Stimulated activated CD4-positive, alpha-beta T cell treated with anti-CD3 and anti-CD28 coated beads, Interleukin-4, amount 100 ng/mL, for 1 hour (primary cell): ENCODE results near the gene ECM1.
A peak's percentile ranks its signal among the peaks of the same experiment; 100 is the strongest.

Experiments used
- DNase-seq: peaks from one replicate; pipeline ENCODE4 v3.0.0-alpha.2; 2020

ECM1 gene

GRCh38 chr1:150513351-150513791 is 5.5 kb downstream of the ECM1 start:
- no peak for DNase-seq

DNA sequence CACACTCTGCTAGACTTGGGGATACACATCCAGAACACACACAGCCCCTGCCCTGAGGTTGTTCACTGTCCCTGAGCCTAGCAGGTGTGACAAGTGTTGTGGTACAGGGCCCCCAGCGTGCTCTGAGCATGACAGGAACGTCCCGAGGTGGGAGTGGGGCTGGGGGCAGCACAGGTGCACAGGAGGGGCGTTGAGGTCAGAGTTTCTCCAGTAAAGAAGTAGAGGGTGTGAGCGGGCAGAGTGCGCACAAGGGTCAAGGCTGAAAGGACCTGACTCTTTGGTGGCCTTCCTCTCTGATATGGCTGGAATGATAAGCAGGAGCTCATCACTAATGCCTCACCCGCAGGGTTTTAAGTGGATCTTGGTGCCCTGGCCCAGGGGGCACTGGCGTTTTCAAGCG is 6.4 kb downstream of the ECM1 start:
- no peak for DNase-seq

DNA sequence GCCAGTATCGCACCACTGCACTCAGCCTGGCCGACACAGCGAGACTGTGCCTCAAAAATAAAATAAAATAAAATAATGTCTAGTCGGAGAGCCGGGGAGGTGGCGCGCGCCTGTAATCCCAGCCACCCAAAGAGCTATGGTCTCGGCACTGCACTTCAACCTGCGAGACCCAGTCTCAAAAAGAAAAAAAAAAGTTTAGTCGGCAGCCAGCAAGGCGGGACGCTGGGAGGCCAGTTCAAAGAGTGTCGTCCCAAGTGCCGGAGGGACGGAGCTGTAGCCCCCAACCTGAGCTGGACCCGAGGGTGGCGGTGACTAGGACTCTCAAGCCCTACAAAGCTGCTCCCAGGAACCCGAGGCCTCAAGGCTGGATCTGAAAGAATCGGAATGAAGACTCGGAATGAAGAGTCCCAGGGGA is 7.0 kb downstream of the ECM1 start:
- DNase-seq: no peak

GRCh38 chr1:150515328-150516049 is 7.6 kb downstream of the ECM1 start, which contains the start of gene FALEC:
Gene FALEC (plus strand): TSS chr1:150515752.
- peak; percentile 91 for DNase-seq

DNA sequence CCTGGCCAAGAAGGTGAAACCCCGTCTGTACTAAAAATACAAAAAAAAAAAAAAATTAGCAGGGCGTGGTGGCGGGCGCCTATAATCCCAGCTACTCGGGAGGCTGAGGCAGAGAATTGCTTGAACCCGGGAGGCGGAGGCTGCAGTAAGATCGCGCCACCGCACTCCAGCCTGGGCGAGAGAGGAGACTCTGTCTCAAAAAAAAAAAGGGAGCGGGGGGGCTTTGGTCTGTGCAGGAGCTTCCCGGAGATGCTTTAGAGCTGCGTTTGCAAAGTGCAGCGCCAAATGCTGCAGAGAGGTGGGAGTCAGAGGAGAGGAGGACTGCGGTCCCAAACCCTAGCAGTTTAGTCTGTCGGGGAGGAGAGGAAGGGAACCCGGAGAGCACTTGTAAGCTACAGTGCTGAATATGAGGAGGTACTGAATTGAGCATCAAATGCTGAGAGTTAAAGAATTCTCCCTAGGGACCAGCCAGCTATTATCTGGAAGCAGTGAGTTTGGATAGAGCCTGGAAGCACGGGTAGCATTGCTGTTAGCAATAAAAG is 8.2 kb downstream of the ECM1 start:
- DNase-seq: no peak

DNA sequence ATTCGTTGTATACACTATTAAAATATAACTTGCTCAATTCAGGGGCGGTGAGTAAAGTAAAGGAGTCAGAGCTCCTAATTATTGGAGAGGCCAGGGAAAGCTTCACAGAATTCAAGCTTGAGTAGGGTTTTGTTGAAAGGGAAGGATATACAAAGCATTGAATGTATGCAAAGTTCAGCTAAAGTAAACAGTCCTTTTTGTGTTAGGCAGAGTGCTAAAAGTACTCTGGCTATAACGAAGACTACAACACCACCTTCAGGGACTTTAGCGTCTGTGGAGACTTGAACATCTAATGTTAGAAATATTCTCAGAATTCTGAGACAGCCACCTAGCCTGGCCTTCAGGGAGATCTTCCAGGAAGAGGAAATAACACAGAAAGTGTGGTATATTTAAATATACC is 8.7 kb downstream of the ECM1 start:
- no peak for DNase-seq

GRCh38 chr1:150521196-150521968 is 13.5 kb downstream of the ECM1 start:
- DNase-seq: no peak

- no peak for DNase-seq
Observed at GRCh38 chr1:150525348-150525747, 17.4 kb downstream of the ECM1 start.

GRCh38 chr1:150528196-150528595 is 20.3 kb downstream of the ECM1 start:
- DNase-seq: no peak

GRCh38 chr1:150529017-150529416 is 21.1 kb downstream of the ECM1 start:
- DNase-seq: no peak

DNA sequence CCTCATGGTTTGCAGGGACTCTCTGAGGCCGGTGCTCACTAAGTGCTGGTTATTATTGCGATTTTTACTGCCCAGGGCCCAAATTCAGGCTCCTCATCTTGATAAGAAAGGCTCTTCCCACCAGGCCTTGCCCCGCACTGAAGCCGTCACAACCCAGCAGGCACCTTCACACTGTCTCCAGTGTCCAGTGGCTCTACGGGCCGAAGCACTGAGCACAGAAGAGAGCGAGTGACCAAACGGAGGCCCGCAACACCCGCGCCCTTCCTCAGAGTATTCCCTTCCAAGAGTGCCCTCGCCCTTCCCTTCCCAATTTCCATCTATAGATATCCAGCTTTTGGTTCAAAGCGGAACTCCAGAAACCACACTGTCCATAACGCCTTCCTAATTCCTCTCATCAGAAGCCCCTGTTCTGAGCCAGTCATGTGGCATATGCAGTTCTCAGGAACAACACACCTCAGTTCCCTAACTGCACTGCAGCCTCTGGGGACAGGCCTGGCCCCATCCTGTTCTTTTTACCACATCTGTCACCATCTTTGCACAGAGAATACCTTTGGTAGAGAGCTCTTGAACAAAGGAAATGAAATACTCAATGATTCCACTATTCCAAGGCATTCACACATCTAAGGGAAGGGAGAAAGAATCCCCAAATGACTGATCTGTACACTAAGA is 22.7 kb downstream of the ECM1 start:
- DNase-seq: no peak

- DNase-seq: no peak
Observed at GRCh38 chr1:150532860-150533259, 25.0 kb downstream of the ECM1 start.

- DNase-seq: no peak
Observed at GRCh38 chr1:150534002-150534401, 26.1 kb downstream of the ECM1 start.

GRCh38 chr1:150535511-150536287 is 27.8 kb downstream of the ECM1 start:
- DNase-seq: no peak

- DNase-seq: no peak
Observed at GRCh38 chr1:150536836-150537731, 29.2 kb downstream of the ECM1 start.

DNA sequence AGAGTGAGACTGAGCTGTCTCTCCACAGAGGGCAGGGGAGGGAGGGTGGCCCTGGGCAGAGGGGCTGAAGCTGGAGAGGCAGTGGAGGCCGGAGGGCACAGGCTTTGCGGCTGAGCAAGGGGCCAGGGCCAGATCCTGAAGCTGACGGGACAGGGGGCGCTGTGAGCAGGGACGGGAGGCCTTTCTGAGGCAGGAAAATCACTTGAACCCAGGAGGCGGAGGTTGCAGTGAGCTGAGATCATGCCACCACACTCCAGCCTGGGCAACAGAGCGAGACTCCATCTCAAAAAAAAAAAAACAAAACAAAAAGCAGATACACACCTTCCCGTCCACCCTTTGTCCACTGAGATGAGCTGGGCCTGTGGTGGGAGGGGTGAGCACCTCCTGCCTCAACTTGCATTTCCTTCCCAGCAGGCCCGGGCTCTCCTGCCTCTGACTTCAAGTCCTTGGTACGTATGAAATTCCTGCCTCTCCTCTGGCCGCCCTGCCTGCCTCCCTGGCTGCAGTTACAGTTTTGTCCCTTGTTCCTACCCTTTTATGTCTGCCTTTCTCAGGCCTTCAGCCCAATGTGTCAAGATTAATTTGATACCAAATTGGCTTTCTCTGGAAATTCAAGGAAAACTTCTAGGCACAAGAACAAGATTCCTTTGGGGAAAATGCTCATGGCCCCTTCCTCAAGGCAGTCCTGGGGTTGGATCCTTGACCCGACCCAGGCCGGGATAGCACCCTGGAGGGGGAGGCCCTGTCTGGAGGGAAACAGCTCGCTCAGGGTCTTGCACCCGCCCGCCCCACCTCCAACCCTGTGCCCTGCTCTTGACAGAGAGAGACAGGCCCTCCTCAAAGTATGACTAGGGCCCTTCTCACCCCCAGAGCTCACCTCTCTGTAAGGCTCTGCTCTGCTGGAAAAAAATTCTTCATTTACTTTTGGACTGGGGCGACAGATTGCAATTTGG is 30.1 kb downstream of the ECM1 start:
- no peak for DNase-seq

- DNase-seq: no peak
Observed at GRCh38 chr1:150543500-150544143, 35.7 kb downstream of the ECM1 start.

DNA sequence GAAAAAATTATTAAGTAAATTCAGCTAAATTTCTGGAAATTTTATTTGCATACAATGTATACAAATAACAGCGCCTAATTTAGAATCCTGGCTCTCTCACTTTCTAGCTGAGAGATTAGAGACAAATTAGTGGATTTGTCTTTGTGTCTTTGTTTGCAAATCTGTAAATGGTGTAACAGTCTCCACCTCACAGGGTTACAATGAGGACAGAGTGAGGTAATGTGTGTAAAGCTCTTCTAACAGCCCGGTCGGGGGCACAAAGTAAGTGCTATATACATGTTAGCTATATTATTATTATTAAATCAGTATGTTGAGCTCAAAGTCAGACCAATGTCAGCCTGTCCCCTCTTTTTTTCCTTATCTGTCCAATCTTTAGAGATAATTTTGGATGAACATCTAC is 36.3 kb downstream of the ECM1 start:
- no peak for DNase-seq

DNA sequence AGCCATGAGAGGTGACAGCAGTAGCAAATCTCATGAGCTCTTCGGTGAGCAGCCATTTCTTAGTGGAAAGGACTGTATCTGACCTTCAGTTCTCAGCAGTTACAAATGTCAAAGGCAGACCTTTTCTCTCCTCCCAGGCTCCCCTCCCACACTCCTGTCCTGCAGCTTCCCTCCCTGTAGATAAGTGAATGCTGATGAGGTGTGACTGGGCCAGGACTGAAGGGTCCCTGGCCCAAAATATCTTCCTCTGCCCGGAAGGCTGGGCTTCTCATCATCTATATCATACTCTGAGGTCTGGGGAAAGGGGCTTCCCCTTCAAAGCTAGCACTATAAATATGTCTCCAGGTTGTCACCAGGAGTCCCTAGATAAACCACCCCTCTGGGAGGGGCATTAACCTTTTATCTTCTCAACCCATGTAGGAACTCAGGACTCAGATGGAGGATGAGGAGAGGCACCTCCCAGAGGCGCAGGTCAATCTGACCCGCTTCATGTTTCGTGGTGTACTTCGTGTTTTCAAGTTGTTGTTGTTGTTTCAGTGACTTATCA is 37.6 kb downstream of the ECM1 start:
- no peak for DNase-seq
